ENCODE results near the gene LGALS1.

GRCh38 chr22:37630839-37631435 lies 44.5 kb upstream of the LGALS1 start:
- TF ChIP-seq YY1 (IDR thresholded peaks at IDR 0.05), result no peak
- TF ChIP-seq, protein P1, sequence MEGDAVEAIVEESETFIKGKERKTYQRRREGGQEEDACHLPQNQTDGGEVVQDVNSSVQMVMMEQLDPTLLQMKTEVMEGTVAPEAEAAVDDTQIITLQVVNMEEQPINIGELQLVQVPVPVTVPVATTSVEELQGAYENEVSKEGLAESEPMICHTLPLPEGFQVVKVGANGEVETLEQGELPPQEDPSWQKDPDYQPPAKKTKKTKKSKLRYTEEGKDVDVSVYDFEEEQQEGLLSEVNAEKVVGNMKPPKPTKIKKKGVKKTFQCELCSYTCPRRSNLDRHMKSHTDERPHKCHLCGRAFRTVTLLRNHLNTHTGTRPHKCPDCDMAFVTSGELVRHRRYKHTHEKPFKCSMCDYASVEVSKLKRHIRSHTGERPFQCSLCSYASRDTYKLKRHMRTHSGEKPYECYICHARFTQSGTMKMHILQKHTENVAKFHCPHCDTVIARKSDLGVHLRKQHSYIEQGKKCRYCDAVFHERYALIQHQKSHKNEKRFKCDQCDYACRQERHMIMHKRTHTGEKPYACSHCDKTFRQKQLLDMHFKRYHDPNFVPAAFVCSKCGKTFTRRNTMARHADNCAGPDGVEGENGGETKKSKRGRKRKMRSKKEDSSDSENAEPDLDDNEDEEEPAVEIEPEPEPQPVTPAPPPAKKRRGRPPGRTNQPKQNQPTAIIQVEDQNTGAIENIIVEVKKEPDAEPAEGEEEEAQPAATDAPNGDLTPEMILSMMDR (IDR thresholded peaks at IDR 0.05; ENCODE audit: low read depth, low read length, missing input control), result no peak
- no peak for TF ChIP-seq EGR1 (IDR thresholded peaks at IDR 0.05; ENCODE audit: low read depth in 2 of 2)
- no peak for TF ChIP-seq ATF3 (IDR thresholded peaks at IDR 0.05)
- no peak for TF ChIP-seq MAX (IDR thresholded peaks at IDR 0.05)
- TF ChIP-seq REST (IDR thresholded peaks at IDR 0.05), result no peak
